Upper lobe of left lung (tissue), 4 donors: Measurements from ENCODE around the gene CYBRD1.

ENCODE experiments used
- CTCF ChIP-seq, 6 experiments: fragments of 450-650 bp in 4 of 6; fragments of 200-600 bp in 2 of 6; sonication (generic) in 2 of 6; IDR thresholded peaks; one replicate each; pipeline ENCODE4 v1.5.1; 2016 to 2019; ENCODE audit warnings: antibody characterized with exemption in 6 of 6
- POLR2A ChIP-seq, 4 donors: fragments of 450-650 bp; IDR thresholded peaks; one replicate each; pipeline ENCODE4 v1.5.1; 2016 to 2017; ENCODE audit warnings: antibody characterized with exemption in 4 of 4, mild to moderate bottlenecking in 2 of 4
- POLR2AphosphoS5 ChIP-seq, 2 donors: sonication (generic); formaldehyde crosslinking; IDR thresholded peaks; one replicate each; pipeline ENCODE4 v1.5.1; 2017; ENCODE audit warnings: antibody characterized with exemption in 2 of 2

- TF ChIP-seq POLR2A (IDR thresholded peaks at IDR 0.05), result no peak
- no peak for TF ChIP-seq CTCF (IDR thresholded peaks at IDR 0.05)
- TF ChIP-seq POLR2AphosphoS5 (IDR thresholded peaks at IDR 0.05), result no peak
These were observed 65.3 kb downstream of the CYBRD1 start for GRCh38 chr2:171587567-171587966.
